Astrocyte of the cerebellum (primary cell): ENCODE data around the gene CREBZF.
"Not testable (repeated sequence)": the region's sequence is repeated elsewhere in the genome, so short reads cannot be mapped to it uniquely, and the experiment has no call there.

Experiments
- DNase-seq: peaks from one replicate; pipeline ENCODE4 v3.0.0-alpha.2; 2011; ENCODE audit warnings: low read depth
- H3K4me3 ChIP-seq: 2 replicates; pipeline ENCODE4 v1.5.1; 2011; ENCODE audit warnings: mild to moderate bottlenecking, low read depth, low read length, moderate library complexity
- in situ Hi-C: cut with HindIII; loops from 2 replicates; pipeline ENCODE4 v1.10.0; 2017; ENCODE audit warnings: low sequenced_read_pairs
- TF ChIP-seq, protein P1 (sequence below): IDR thresholded peaks from 2 replicates; pipeline ENCODE4 v1.5.1; 2012; ENCODE audit warnings: low read length, low read depth, moderate library complexity, mild to moderate bottlenecking; ENCODE audit errors: missing control alignments

Gene CREBZF

GRCh38 chr11:85658180-85658579 is 6.7 kb downstream of the CREBZF start:
- in situ Hi-C loops: no loop called here
- TF ChIP-seq, protein P1, sequence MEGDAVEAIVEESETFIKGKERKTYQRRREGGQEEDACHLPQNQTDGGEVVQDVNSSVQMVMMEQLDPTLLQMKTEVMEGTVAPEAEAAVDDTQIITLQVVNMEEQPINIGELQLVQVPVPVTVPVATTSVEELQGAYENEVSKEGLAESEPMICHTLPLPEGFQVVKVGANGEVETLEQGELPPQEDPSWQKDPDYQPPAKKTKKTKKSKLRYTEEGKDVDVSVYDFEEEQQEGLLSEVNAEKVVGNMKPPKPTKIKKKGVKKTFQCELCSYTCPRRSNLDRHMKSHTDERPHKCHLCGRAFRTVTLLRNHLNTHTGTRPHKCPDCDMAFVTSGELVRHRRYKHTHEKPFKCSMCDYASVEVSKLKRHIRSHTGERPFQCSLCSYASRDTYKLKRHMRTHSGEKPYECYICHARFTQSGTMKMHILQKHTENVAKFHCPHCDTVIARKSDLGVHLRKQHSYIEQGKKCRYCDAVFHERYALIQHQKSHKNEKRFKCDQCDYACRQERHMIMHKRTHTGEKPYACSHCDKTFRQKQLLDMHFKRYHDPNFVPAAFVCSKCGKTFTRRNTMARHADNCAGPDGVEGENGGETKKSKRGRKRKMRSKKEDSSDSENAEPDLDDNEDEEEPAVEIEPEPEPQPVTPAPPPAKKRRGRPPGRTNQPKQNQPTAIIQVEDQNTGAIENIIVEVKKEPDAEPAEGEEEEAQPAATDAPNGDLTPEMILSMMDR: no peak
- no peak overlapping the region for H3K4me3 ChIP-seq
- DNase-seq: no peak

DNA sequence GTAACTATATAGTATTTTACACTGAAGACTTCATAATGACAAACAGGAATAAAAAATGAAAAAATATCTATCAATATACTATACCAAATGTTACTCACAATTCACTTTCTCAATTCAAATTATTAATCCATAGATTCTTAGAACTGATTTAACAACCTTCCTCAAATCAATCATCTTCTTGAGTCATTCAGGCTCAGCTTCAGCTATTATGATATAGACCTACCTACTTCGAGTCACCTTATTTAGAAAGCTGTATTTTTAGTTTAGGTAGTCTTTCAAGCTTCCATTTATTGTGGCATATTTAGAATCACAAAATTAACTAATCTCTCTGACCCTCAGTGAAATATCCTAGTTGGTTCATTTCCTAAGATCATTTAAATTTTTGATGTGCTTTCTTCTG is 8.2 kb downstream of the CREBZF start:
- no peak overlapping the region for H3K4me3 ChIP-seq
- no peak for DNase-seq
- in situ Hi-C loops: no loop called here
- TF ChIP-seq, protein P1: no peak

- DNase-seq, H3K4me3 ChIP-seq, in situ Hi-C loops: not testable (repeated sequence)
These were observed 10.6 kb downstream of the CREBZF start for GRCh38 chr11:85654343-85654742.

- no peak overlapping the region for H3K4me3 ChIP-seq
- in situ Hi-C loops: no loop called here
- DNase-seq: no peak
- TF ChIP-seq, protein P1: no peak
These were observed 12.0 kb downstream of the CREBZF start for GRCh38 chr11:85652786-85653447.

DNA sequence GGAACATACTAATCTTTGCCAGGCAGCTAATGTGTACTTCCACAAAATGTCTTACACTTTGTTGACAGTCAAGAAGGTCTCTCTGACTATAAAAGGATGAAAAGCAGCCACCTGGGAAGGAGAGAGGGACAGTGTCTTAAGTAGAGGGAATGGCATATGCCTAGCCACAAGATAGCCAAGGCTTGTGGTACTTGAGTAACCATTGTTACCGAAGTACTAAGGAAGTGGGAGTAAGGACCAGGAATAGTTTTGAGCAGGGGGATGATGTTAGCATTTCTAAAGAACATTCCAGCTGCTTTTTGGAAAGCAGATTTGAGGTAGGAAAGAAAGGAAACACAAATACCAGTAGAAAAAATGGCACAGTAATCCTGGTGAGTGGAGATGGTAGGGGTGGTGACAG is 13.8 kb downstream of the CREBZF start:
- TF ChIP-seq, protein P1: no peak
- H3K4me3 ChIP-seq: no peak overlapping the region
- in situ Hi-C loops: no loop called here
- DNase-seq: no peak

- peak; percentile 53 for DNase-seq
- peak within 1 kb of the TSS; percentile 80 for H3K4me3 ChIP-seq
- in situ Hi-C loops: no loop called here
- TF ChIP-seq, protein P1: no peak
These were observed 17.2 kb downstream of the CREBZF start, which contains the start of gene TMEM126A for GRCh38 chr11:85647604-85648299. TSS of gene TMEM126A (plus strand) at chr11:85647967. CDS start at chr11:85650256, 2,289 bp downstream.

GRCh38 chr11:85647078-85647477 is 17.9 kb downstream of the CREBZF start:
- H3K4me3 ChIP-seq: peak overlapping the region; percentile 80
- TF ChIP-seq, protein P1: no peak
- DNase-seq: no peak
- in situ Hi-C loops: no loop called here
